Lower leg skin (tissue), 3 donors: ENCODE measurements around the gene NECTIN1.

Experiments used
- CTCF ChIP-seq, 3 donors: fragments of 450-650 bp; IDR thresholded peaks; one replicate each; pipeline ENCODE4 v1.5.1; 2016; ENCODE audit warnings: antibody characterized with exemption in 3 of 3, mild to moderate bottlenecking in 3 of 3, moderate library complexity in 2 of 3
- POLR2A ChIP-seq, 2 donors: fragments of 450-650 bp; IDR thresholded peaks; one replicate each; pipeline ENCODE4 v1.6.1; 2016 to 2017; ENCODE audit warnings: antibody characterized with exemption in 2 of 2, mild to moderate bottlenecking in 1 of 2, moderate library complexity in 1 of 2

DNA sequence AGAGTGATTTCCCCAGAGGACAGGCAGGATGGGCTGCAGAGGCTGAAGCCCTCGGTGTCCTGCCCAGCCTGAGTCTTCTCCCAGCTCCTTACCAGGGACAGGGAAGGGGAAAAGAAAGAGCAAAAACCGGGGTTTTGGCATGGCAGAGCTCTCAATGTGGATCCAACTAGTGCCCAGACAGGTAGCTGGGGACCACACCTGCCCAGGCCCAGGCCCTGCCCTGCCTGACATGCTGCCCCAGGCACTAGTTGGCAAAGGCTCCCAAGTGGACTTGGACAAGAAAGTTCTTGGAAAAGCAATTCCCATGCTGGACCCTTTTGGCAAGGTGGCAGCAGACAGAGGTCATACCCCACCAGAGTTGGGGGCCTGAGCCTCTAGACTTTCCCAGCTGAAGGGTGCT is 31.1 kb downstream of the NECTIN1 start:
- TF ChIP-seq CTCF (IDR thresholded peaks at IDR 0.05), result no peak
- no peak for TF ChIP-seq POLR2A (IDR thresholded peaks at IDR 0.05)
